Measurements from ENCODE around the gene PEPD.

Gene PEPD

GRCh38 chr19:33393286-33394005 is 128.1 kb downstream of the PEPD start:
- peak; percentile 21 to 65 for DNase-seq

- DNase-seq: peak in 1 of 2 experiments; percentile 46
Measured at GRCh38 chr19:33392341-33393285, 129.0 kb downstream of the PEPD start.

GRCh38 chr19:33391631-33392249 is 129.9 kb downstream of the PEPD start:
- DNase-seq: no peak

GRCh38 chr19:33390908-33391630 is 130.5 kb downstream of the PEPD start:
- no peak for DNase-seq

GRCh38 chr19:33390101-33390907 is 131.3 kb downstream of the PEPD start:
- DNase-seq: no peak

- no peak for DNase-seq
Measured at GRCh38 chr19:33389421-33390100, 132.0 kb downstream of the PEPD start.

- DNase-seq: no peak
Measured at GRCh38 chr19:33388725-33389420, 132.7 kb downstream of the PEPD start.

GRCh38 chr19:33388231-33388724 is 133.3 kb downstream of the PEPD start:
- no peak for DNase-seq

GRCh38 chr19:33387351-33388230 is 134.0 kb downstream of the PEPD start:
- DNase-seq: no peak

GRCh38 chr19:33386361-33386858 is 135.2 kb downstream of the PEPD start:
- no peak for DNase-seq

- DNase-seq: no peak
Measured at GRCh38 chr19:33385956-33386355, 135.6 kb downstream of the PEPD start.

GRCh38 chr19:33384983-33385382 is 136.6 kb downstream of the PEPD start:
- no peak for DNase-seq

- DNase-seq: no peak
Measured at GRCh38 chr19:33383720-33384292, 137.8 kb downstream of the PEPD start.

- no peak for DNase-seq
Measured at GRCh38 chr19:33382982-33383381, 138.6 kb downstream of the PEPD start.

- DNase-seq: no peak
Measured at GRCh38 chr19:33382006-33382405, 139.6 kb downstream of the PEPD start.

GRCh38 chr19:33381101-33381500 is 140.5 kb downstream of the PEPD start:
- DNase-seq: no peak

- no peak for DNase-seq
Measured at GRCh38 chr19:33379151-33379829, 142.3 kb downstream of the PEPD start.

All from SHP77 (cell line).